ENCODE measurements around the gene GPR31.
A peak's percentile ranks its signal among the peaks of the same experiment; 100 is the strongest.

The GPR31 gene

GRCh38 chr6:167165858-167166471 is 8.2 kb upstream of the GPR31 start:
- no peak for DNase-seq (ENCODE audit: low spot score)

GRCh38 chr6:167164261-167164660 is 6.5 kb upstream of the GPR31 start:
- no peak for DNase-seq (ENCODE audit: low spot score)

- DNase-seq (ENCODE audit: low spot score): no peak
Observed at GRCh38 chr6:167163476-167164011, 5.8 kb upstream of the GPR31 start.

GRCh38 chr6:167162591-167162990 is 4.8 kb upstream of the GPR31 start:
- DNase-seq (ENCODE audit: low spot score): no peak

GRCh38 chr6:167161851-167162467 is 4.2 kb upstream of the GPR31 start:
- DNase-seq (ENCODE audit: low spot score): no peak

GRCh38 chr6:167157414-167157813 is 366 bp downstream of the GPR31 start:
- no peak for DNase-seq (ENCODE audit: low spot score)

GRCh38 chr6:167154895-167155294 is 2.9 kb downstream of the GPR31 start:
- no peak for DNase-seq (ENCODE audit: low spot score)

- no peak for DNase-seq (ENCODE audit: low spot score)
Observed at GRCh38 chr6:167154291-167154690, 3.5 kb downstream of the GPR31 start.

- no peak for DNase-seq (ENCODE audit: low spot score)
Observed at GRCh38 chr6:167153521-167153959, 4.2 kb downstream of the GPR31 start.

GRCh38 chr6:167152862-167153261 is 4.9 kb downstream of the GPR31 start:
- DNase-seq (ENCODE audit: low spot score): no peak

GRCh38 chr6:167151648-167152047 is 6.1 kb downstream of the GPR31 start:
- DNase-seq (ENCODE audit: low spot score): no peak

GRCh38 chr6:167150941-167151549 is 6.7 kb downstream of the GPR31 start:
- no peak for DNase-seq (ENCODE audit: low spot score)

- DNase-seq (ENCODE audit: low spot score): no peak
Observed at GRCh38 chr6:167148997-167149396, 8.8 kb downstream of the GPR31 start.

- no peak for DNase-seq (ENCODE audit: low spot score)
Observed at GRCh38 chr6:167148021-167148420, 9.8 kb downstream of the GPR31 start.

GRCh38 chr6:167146977-167147376 is 10.8 kb downstream of the GPR31 start:
- DNase-seq (ENCODE audit: low spot score): no peak

- DNase-seq (ENCODE audit: low spot score): no peak
Observed at GRCh38 chr6:167146135-167146534, 11.6 kb downstream of the GPR31 start.

GRCh38 chr6:167145461-167145860 is 12.3 kb downstream of the GPR31 start:
- DNase-seq (ENCODE audit: low spot score): no peak

- DNase-seq (ENCODE audit: low spot score): no peak
Observed at GRCh38 chr6:167143041-167143440, 14.7 kb downstream of the GPR31 start.

GRCh38 chr6:167142433-167142761 is 15.4 kb downstream of the GPR31 start:
- no peak for DNase-seq (ENCODE audit: low spot score)

- DNase-seq (ENCODE audit: low spot score): peak; percentile 94
Observed at GRCh38 chr6:167141667-167142432, 15.9 kb downstream of the GPR31 start.

GRCh38 chr6:167140589-167141474 is 16.9 kb downstream of the GPR31 start:
- peak; percentile 53 for DNase-seq (ENCODE audit: low spot score)

GRCh38 chr6:167139761-167140160 is 18.0 kb downstream of the GPR31 start:
- no peak for DNase-seq (ENCODE audit: low spot score)

Data from HuH-7 (cell line).